Activated T-cell treated with anti-CD3 and anti-CD28 coated beads, Interleukin-2, amount 50 U/mL, for 4 hours (primary cell): Measurements from ENCODE around the gene DICER1. TPM values are rescaled to one million over a fixed set of nuclear protein-coding genes. Genes with fewer than 3 reads are reported as not detected.
A peak's percentile ranks its signal among the peaks of the same experiment; 100 is the strongest.

Experiments
- ATAC-seq, 2 donors: fragments of 200-7000 bp; cut with Tn5 transposase; one replicate each; pipeline ENCODE4 v1.10.0; 2021
- DNase-seq: peaks from one replicate; pipeline ENCODE4 v3.0.0-alpha.2; 2020
- H3K27me3 Mint-ChIP-seq: one replicate; pipeline ENCODE4 v1.8.0; 2021; ENCODE audit warnings: low read depth, mixed read lengths
- H3K36me3 Mint-ChIP-seq: one replicate; pipeline ENCODE4 v1.8.0; 2022; ENCODE audit warnings: mixed read lengths; ENCODE audit not compliant: insufficient read depth
- H3K4me1 Mint-ChIP-seq: one replicate; pipeline ENCODE4 v1.8.0; 2021; ENCODE audit warnings: low read depth, mixed read lengths
- H3K4me3 Mint-ChIP-seq: one replicate; pipeline ENCODE4 v1.8.0; 2021; ENCODE audit warnings: mild to moderate bottlenecking, moderate library complexity, mixed read lengths
- H3K9me3 Mint-ChIP-seq: one replicate; pipeline ENCODE4 v1.8.0; 2021; ENCODE audit warnings: mixed read lengths
- total RNA-seq, 3 donors: library from RNA; stranded (reverse); gene quantifications; one replicate each; pipeline ENCODE4 v1.2.1, GENCODE V29; 2021

DICER1 gene
- total RNA-seq, 3 donors from 2014 or later: 43.7 to 49.7 (median 46.2) TPM

DNA sequence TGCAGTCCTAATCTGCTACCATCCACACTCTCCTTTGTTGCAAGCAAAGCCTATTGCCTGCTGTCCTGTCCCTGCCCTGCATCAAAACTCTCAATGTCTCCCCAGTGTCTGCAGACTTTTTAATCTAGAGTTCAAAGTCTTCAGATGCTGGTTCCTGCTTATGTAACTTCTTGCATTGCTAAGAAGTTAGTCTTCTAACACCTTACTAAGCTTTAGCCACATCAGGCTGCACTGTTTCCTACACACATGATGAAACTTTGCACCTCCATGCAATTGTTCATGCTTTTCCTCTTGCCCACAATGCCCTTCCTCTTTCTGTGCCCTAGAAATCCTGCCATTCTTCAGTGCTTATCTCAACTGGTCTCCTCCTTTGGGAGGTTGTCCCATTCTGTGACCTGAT lies 16.2 kb upstream of the DICER1 start:
- Mint-ChIP-seq H3K4me1 (no peaks in the 10 kb centered on the region), H3K36me3 (no peaks in the 10 kb centered on the region), H3K4me3 (no peak overlapping the region), H3K9me3 (no peaks in the 10 kb centered on the region), H3K27me3 (peaks cover 3% of the 10 kb centered on the region)
- ATAC-seq (no peak), DNase-seq (no peak)

DNA sequence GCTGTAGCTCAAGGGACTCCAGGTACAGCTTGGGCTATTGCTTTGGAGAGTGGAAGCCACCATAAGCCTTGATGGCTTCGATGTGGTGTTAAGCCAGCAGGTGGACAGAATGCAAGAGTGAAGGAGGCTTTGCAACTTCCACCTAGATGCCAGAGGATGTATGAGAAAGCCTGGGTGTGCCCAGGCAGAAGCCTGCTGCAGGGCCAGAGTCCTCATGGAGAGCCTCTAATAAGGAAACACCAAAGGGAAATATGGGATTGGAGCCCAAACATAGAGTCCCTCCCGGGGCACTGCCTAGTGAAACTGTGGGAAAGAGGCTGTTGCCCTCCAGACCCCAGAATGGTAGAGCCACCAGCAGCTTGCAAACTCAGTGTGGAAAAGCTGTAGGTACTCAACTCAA lies 9.8 kb upstream of the DICER1 start:
- no peak for ATAC-seq
- H3K36me3 Mint-ChIP-seq: peaks cover 2% of the 10 kb centered on the region

DNA sequence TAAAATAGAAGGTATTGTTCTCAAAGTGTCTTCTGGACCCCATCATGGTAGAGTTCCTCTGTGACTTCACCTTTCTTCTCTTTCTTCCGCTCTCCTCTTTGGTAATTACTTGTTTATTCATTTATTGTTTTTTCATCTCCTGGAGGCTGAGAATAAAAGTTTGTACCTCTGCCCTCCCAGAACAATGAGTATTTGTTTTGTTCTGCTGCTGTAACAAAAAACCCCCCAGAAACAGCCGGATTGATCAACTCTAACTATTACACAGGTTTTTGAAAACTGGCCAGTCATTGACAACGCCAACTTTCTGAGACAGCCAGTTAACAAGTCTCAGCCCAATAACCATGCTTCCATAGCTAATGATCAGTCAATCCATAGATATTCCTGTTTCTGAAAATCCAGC lies 8.2 kb upstream of the DICER1 start:
- peaks cover 2% of the 10 kb centered on the region for H3K36me3 Mint-ChIP-seq
- peaks cover 21% of the 10 kb centered on the region for H3K9me3 Mint-ChIP-seq
- H3K4me3 Mint-ChIP-seq: no peak overlapping the region
- H3K4me1 Mint-ChIP-seq: no peaks in the 10 kb centered on the region
- H3K27me3 Mint-ChIP-seq: no peaks in the 10 kb centered on the region
- DNase-seq (no peak), ATAC-seq (no peak)

More for the DNA sequence above, 9.8 kb upstream of the DICER1 start:
- H3K4me1 Mint-ChIP-seq: no peaks in the 10 kb centered on the region
- H3K27me3 Mint-ChIP-seq: no peaks in the 10 kb centered on the region
- no peak for DNase-seq
- no peak overlapping the region for H3K4me3 Mint-ChIP-seq
- peaks cover 21% of the 10 kb centered on the region for H3K9me3 Mint-ChIP-seq

DNA sequence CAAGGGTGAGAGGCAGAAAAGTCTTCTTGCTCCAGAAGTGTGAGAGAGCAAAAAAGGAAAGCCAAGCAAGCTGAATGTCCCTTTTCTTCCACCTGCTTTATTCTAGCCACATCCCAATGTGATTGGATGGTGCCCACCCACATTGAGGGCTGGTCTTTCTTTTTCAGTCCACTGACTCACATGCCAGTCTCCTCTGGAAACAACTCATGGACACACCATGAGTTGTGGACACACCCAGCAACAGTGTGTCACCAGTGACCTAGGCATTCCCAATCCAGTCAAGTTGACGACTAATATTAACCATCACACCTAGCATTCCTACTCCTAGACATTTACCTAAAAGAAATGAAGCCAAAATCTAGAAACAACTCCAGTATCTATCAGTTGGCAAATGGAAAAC lies 7.2 kb upstream of the DICER1 start:
- Mint-ChIP-seq H3K36me3 (peaks cover 2% of the 10 kb centered on the region), H3K9me3 (peaks cover 21% of the 10 kb centered on the region), H3K27me3 (no peaks in the 10 kb centered on the region), H3K4me3 (no peak overlapping the region), H3K4me1 (no peaks in the 10 kb centered on the region)
- ATAC-seq (no peak), DNase-seq (no peak)

GRCh38 chr14:95163666-95164065 lies 6.3 kb upstream of the DICER1 start:
- DNase-seq (no peak), ATAC-seq (no peak)
- H3K9me3 Mint-ChIP-seq: peaks cover 21% of the 10 kb centered on the region
- no peak overlapping the region for H3K4me3 Mint-ChIP-seq
- H3K27me3 Mint-ChIP-seq: no peaks in the 10 kb centered on the region
- H3K4me1 Mint-ChIP-seq: no peaks in the 10 kb centered on the region
- H3K36me3 Mint-ChIP-seq: peaks cover 2% of the 10 kb centered on the region

DNA sequence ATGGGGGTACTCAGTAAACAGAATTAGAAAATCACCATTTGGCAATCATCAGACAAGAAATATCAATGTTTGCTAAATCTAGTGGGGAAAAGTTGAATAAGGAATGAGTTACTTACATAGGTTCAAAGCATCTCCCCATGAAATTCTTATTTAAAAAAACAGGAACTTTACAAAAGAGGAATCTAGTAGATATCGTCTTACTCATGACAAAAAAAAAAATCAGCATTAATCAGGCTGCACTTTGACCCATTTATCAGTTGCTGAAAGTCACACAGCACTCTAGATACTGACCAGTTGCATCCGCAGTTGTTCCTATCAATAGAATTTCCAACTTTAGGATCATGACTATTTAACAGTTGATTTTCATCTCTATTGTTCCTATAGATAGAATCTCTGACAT lies 5.8 kb upstream of the DICER1 start:
- H3K27me3 Mint-ChIP-seq: no peaks in the 10 kb centered on the region
- no peak overlapping the region for H3K4me3 Mint-ChIP-seq
- peaks cover 2% of the 10 kb centered on the region for H3K36me3 Mint-ChIP-seq
- peaks cover 21% of the 10 kb centered on the region for H3K9me3 Mint-ChIP-seq
- DNase-seq (no peak), ATAC-seq (no peak)
- peaks cover 2% of the 10 kb centered on the region for H3K4me1 Mint-ChIP-seq

- H3K36me3 Mint-ChIP-seq: peaks cover 2% of the 10 kb centered on the region
- H3K9me3 Mint-ChIP-seq: peaks cover 18% of the 10 kb centered on the region
- peaks cover 6% of the 10 kb centered on the region for H3K4me1 Mint-ChIP-seq
- no peak overlapping the region for H3K4me3 Mint-ChIP-seq
- H3K27me3 Mint-ChIP-seq: no peaks in the 10 kb centered on the region
- DNase-seq (no peak), ATAC-seq (no peak)
Measured at GRCh38 chr14:95162641-95163040, 5.3 kb upstream of the DICER1 start.

DNA sequence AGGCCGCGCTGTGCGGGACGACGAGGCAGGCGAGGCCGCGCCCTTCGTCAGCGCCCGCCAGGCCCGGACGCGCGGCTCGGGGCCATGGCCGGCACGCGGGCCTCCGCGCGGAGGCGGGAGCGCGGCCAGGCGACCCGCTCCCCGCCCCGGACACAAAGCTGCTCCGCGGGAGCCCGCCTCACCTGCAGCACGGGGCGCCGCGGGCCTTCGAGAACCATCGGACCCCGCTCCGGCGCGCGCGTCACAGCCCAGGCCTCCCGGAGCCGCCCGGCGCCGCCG lies 342 bp downstream of the DICER1 start:
- Mint-ChIP-seq H3K9me3 (no peaks in the 10 kb centered on the region), H3K27me3 (no peaks in the 10 kb centered on the region), H3K4me1 (peaks cover 48% of the 10 kb centered on the region), H3K36me3 (peaks cover 4% of the 10 kb centered on the region), H3K4me3 (peak overlapping the region; percentile 96)
- no peak for DNase-seq
- peak; percentile 41 to 45 for ATAC-seq

DNA sequence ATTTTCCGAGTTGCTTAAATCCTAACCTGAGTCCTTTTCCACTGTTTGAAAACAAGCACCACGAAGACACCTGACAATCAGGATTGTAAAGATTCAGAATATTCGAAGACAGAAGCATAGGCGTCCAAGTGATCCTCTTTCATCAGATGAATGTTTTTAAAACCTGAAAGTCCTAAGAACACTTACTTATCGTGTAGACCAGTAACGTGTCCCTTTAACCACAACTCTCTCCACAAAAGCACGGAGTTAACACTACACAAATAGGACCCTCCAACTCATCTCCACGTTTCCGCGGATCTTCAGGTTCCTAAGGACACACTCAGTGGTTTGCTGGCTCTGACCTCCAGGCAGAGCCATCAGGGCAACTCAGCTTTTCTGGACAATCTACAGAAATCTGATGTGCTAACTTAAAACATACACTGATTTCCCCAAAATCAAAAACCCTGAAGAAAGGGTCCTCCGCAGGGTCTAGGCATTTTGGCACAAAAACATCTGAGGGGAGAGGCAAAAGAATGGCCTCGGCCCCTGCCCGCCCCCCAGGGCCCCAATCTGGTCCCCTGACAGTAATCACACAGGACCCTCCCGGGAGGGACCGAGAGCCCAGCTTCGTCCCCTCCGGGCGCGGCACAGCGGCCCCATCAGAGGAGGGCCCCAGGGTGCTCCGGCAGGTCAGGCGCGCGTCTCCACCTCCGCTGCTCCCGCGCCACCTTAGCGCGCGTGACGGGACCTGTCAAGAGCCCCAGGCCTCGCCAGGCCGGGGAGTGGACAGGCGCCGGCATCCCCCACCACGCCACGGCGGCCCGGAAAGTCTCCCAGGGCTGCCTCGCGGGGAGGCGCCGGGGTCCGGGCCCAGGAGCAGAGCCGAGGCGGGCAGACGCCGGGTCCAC lies 925 bp downstream of the DICER1 start:
- Mint-ChIP-seq H3K9me3 (no peaks in the 10 kb centered on the region), H3K4me1 (peaks cover 54% of the 10 kb centered on the region), H3K27me3 (no peaks in the 10 kb centered on the region), H3K36me3 (peaks cover 4% of the 10 kb centered on the region), H3K4me3 (peak overlapping the region; percentile 84)
- ATAC-seq (peak; percentile 29 to 44), DNase-seq (peak; percentile 12)

GRCh38 chr14:95155045-95155444 lies 2.3 kb downstream of the DICER1 start:
- peaks cover 65% of the 10 kb centered on the region for H3K4me1 Mint-ChIP-seq
- DNase-seq: no peak
- no peak for ATAC-seq
- peaks cover 4% of the 10 kb centered on the region for H3K36me3 Mint-ChIP-seq
- peak overlapping the region; percentile 84 for H3K4me3 Mint-ChIP-seq
- H3K9me3 Mint-ChIP-seq: no peaks in the 10 kb centered on the region
- no peaks in the 10 kb centered on the region for H3K27me3 Mint-ChIP-seq

GRCh38 chr14:95153866-95154265 lies 3.5 kb downstream of the DICER1 start:
- Mint-ChIP-seq H3K9me3 (no peaks in the 10 kb centered on the region), H3K4me1 (peaks cover 75% of the 10 kb centered on the region), H3K36me3 (peaks cover 4% of the 10 kb centered on the region), H3K4me3 (peak overlapping the region; percentile 27), H3K27me3 (no peaks in the 10 kb centered on the region)
- ATAC-seq (no peak), DNase-seq (no peak)

GRCh38 chr14:95151561-95151960 lies 5.8 kb downstream of the DICER1 start:
- Mint-ChIP-seq H3K9me3 (peaks cover 2% of the 10 kb centered on the region), H3K27me3 (no peaks in the 10 kb centered on the region), H3K36me3 (peaks cover 12% of the 10 kb centered on the region), H3K4me1 (peaks cover 84% of the 10 kb centered on the region), H3K4me3 (no peak overlapping the region)
- DNase-seq (no peak), ATAC-seq (no peak)

GRCh38 chr14:95150910-95151309 lies 6.4 kb downstream of the DICER1 start:
- Mint-ChIP-seq H3K9me3 (peaks cover 4% of the 10 kb centered on the region), H3K4me3 (no peak overlapping the region), H3K27me3 (no peaks in the 10 kb centered on the region), H3K4me1 (peaks cover 83% of the 10 kb centered on the region), H3K36me3 (peaks cover 17% of the 10 kb centered on the region)
- ATAC-seq (no peak), DNase-seq (no peak)

- no peak overlapping the region for H3K4me3 Mint-ChIP-seq
- H3K9me3 Mint-ChIP-seq: peaks cover 13% of the 10 kb centered on the region
- H3K4me1 Mint-ChIP-seq: peaks cover 77% of the 10 kb centered on the region
- H3K36me3 Mint-ChIP-seq: peaks cover 26% of the 10 kb centered on the region
- ATAC-seq (no peak), DNase-seq (no peak)
- H3K27me3 Mint-ChIP-seq: no peaks in the 10 kb centered on the region
Measured at GRCh38 chr14:95149441-95149840, 7.9 kb downstream of the DICER1 start.

DNA sequence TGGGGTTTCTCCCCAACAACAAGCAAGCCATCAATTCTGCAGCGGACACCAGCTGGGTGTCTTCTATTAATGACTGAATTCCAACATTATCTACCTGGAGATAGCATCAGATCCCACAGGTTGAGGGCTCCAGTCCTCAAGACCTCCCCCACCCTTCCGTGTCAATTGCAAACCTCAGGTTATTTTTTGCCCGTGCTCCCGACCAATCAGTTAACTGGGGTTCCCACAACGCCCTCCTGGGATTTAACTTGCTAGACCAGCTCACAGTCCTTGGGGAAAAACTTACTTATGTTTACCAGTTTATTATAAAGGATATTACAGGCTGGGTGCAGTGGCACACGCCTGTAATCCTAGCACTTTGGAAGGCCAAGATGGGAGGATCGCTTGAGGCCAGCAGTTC lies 9.7 kb downstream of the DICER1 start:
- no peak for DNase-seq
- Mint-ChIP-seq H3K4me3 (no peak overlapping the region), H3K36me3 (peaks cover 24% of the 10 kb centered on the region), H3K4me1 (peaks cover 77% of the 10 kb centered on the region), H3K27me3 (no peaks in the 10 kb centered on the region), H3K9me3 (peaks cover 13% of the 10 kb centered on the region)
- no peak for ATAC-seq
